HuH-7 (cell line): ENCODE data around the gene AQP10.
A peak's percentile ranks its signal among the peaks of the same experiment; 100 is the strongest.
"Not testable (repeated sequence)": the region's sequence is repeated elsewhere in the genome, so short reads cannot be mapped to it uniquely, and the experiment has no call there.

Experiments used
- DNase-seq: peaks from one replicate; pipeline ENCODE4 v3.0.0; 2011; ENCODE audit warnings: low spot score

The AQP10 gene

GRCh38 chr1:154320882-154321608 is at the start of gene AQP10:
Gene AQP10, plus strand, starts transcription at chr1:154321093. Its CDS starts 63 bp downstream, at chr1:154321156.
- peak; percentile 79 for DNase-seq

- DNase-seq = peak; percentile 89
These were observed 48.5 kb upstream of the AQP10 start, which contains the start of gene HAX1 for GRCh38 chr1:154272217-154272998. Gene HAX1, plus strand, starts transcription at chr1:154272629. Its CDS starts 95 bp downstream, at chr1:154272724.

- DNase-seq = no peak
These were observed 47.8 kb upstream of the AQP10 start for GRCh38 chr1:154272999-154273563.

GRCh38 chr1:154276797-154277196 is 44.1 kb upstream of the AQP10 start:
- DNase-seq = no peak

- not testable (repeated sequence) for DNase-seq
These were observed 33.3 kb upstream of the AQP10 start for GRCh38 chr1:154287591-154287990.

- no peak for DNase-seq
These were observed 32.2 kb upstream of the AQP10 start for GRCh38 chr1:154288661-154289060.

- DNase-seq = no peak
These were observed 30.0 kb upstream of the AQP10 start for GRCh38 chr1:154290921-154291320.

- DNase-seq = no peak
These were observed 25.3 kb upstream of the AQP10 start for GRCh38 chr1:154295408-154296235.

GRCh38 chr1:154301582-154301981 is 19.3 kb upstream of the AQP10 start:
- no peak for DNase-seq

GRCh38 chr1:154304664-154305337 is 16.1 kb upstream of the AQP10 start:
- no peak for DNase-seq

- no peak for DNase-seq
These were observed 14.7 kb upstream of the AQP10 start for GRCh38 chr1:154306151-154306550.

- not testable (repeated sequence) for DNase-seq
These were observed 13.1 kb upstream of the AQP10 start for GRCh38 chr1:154307670-154308270.

- not testable (repeated sequence) for DNase-seq
These were observed 11.8 kb upstream of the AQP10 start for GRCh38 chr1:154309136-154309535.

GRCh38 chr1:154312229-154313065 is 8.4 kb upstream of the AQP10 start:
- not testable (repeated sequence) for DNase-seq

GRCh38 chr1:154313066-154313356 is 7.9 kb upstream of the AQP10 start:
- no peak for DNase-seq

- DNase-seq = not testable (repeated sequence)
These were observed 6.7 kb upstream of the AQP10 start for GRCh38 chr1:154314226-154314625.

GRCh38 chr1:154316704-154317103 is 4.2 kb upstream of the AQP10 start:
- DNase-seq = no peak

- DNase-seq = no peak
These were observed 2.5 kb upstream of the AQP10 start for GRCh38 chr1:154318386-154318785.

- not testable (repeated sequence) for DNase-seq
These were observed 679 bp downstream of the AQP10 start for GRCh38 chr1:154321609-154321934.

GRCh38 chr1:154323493-154323892 is 2.6 kb downstream of the AQP10 start:
- DNase-seq = no peak
